ENCODE measurements around the gene CAMK1D.
A peak's percentile ranks its signal among the peaks of the same experiment; 100 is the strongest.
"Not testable (repeated sequence)": the region's sequence is repeated elsewhere in the genome, so short reads cannot be mapped to it uniquely, and the experiment has no call there.

Gene CAMK1D

DNA sequence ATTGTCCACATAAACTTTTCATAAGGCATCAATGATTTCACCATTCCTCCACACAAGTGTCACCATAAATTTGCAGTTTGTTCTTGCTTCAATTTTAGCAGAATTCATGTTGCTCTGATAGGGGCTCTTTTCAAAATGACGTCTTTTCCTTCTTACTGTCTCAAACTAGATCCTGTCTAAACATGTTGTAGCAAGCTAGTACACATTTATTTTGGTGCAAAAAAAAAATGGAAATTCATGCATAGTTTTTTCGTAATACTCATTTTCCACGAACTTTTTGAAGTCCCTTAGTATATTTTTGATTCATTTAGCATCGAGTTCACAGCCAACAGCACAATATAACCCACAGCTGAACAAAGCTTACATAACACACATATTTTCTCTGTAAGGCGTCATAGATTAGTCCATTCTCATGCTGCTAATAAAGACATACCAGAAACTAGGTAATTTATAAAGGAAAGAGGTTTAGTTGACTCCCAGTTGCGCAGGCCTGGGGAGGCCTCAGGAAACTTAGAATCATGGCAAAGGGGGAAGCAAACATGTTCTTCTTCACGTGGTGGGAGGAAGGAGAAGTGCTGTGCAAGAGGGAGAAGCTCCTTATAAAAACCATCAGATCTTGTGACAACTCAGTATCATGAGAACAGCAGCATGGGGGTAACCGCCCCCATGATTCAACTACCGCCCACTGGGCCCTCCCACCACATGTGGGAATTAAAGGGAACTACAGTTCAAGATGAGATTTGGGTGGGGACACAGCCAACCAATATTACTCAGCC, 350.6 kb downstream of the CAMK1D start:
- no peak for DNase-seq (ENCODE audit: low read depth in 2 of 2)

GRCh38 chr10:12700557-12700874, 351.2 kb downstream of the CAMK1D start:
- no peak for DNase-seq (ENCODE audit: low read depth in 2 of 2)

DNA sequence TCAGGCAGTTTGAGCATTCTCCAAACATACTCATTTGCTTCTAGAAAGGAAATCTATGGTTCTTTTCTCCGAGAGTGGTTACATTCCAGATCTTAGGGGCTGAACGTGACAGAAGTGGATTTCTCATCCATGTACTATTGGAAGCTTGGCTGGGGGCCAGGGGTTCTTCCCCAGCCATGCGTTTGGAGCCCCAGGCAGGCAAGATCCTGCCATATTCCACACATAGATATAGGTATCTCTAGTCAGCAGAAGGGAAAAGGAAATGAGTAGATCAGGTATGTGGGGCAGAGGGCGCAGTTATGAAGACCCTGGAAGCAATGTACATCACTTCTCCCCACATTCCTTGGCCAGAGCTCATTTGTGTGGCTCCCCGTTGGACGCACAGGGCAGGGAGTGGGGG, 352.3 kb downstream of the CAMK1D start:
- DNase-seq (ENCODE audit: low read depth in 2 of 2), result peak in 1 of 2 experiments; percentile 37

GRCh38 chr10:12702215-12702770, 352.9 kb downstream of the CAMK1D start:
- no peak for DNase-seq (ENCODE audit: low read depth in 2 of 2)

DNA sequence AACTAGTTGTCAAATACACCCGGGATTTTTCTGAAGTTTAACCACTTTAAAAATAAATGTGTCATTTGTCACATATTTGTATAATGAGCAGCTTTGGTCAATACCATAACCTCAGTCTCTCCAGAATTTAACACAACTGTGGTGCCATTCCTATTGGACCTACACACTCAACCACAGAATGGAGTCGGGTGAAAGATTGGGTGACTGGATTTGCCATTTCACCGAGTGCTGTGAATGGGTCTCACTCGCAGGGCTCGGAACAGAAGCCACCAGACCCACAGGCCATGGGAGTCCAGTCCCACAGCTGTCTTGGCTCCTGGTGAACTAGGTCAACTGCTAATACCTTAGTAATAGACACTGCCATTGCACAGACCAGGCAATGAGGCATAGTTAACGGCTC, 353.8 kb downstream of the CAMK1D start:
- no peak for DNase-seq (ENCODE audit: low read depth in 2 of 2)

DNA sequence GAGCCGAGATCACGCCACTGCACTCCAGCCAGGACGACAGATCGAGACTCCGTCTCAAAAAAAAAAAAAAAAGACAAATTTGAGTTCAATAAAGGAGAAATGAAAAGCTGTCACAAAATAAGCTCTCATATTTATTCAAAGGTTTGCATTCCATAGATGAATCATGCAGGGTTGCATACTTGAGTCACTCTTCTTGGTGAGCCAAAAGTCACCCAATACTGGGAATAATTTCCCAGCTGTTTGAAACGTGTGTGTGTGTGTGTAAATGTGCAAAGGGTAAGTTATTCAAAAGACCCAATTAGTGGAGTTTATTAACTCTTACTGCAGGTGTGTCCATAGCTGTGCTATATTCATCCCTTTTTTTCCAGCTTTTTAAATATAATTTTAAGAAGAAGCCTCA, 354.5 kb downstream of the CAMK1D start:
- peak; percentile 68 to 71 for DNase-seq (ENCODE audit: low read depth in 2 of 2)

- DNase-seq (ENCODE audit: low read depth in 2 of 2), result no peak
Measured at GRCh38 chr10:12704488-12704887, 355.1 kb downstream of the CAMK1D start.

GRCh38 chr10:12705943-12706342, 356.6 kb downstream of the CAMK1D start:
- DNase-seq (ENCODE audit: low read depth in 2 of 2), result no peak

GRCh38 chr10:12707461-12708185, 358.3 kb downstream of the CAMK1D start:
- peak; percentile 78 to 85 for DNase-seq (ENCODE audit: low read depth in 2 of 2)

- no peak for DNase-seq (ENCODE audit: low read depth in 2 of 2)
Measured at GRCh38 chr10:12709000-12709401, 359.7 kb downstream of the CAMK1D start.

GRCh38 chr10:12709521-12709963, 360.2 kb downstream of the CAMK1D start:
- DNase-seq (ENCODE audit: low read depth in 2 of 2), result no peak

DNA sequence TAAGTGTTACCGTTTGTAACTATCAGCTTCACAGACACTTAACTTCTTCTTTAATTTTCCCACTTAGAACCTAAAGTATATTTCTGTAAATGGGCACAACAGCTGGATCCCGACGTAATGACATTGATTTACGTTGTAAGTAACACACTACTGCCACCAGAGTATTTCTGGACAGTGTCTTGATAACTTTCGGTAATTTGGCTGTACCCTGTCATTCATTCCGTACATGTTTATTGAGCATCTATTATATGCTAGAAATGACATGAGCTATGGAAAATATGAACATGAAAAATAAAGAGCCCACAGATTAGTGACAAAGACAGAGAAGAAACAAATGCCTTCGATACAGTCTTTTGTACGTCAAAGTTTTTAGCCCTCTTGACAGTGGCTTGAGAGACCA, 360.8 kb downstream of the CAMK1D start:
- DNase-seq (ENCODE audit: low read depth in 2 of 2), result no peak

DNA sequence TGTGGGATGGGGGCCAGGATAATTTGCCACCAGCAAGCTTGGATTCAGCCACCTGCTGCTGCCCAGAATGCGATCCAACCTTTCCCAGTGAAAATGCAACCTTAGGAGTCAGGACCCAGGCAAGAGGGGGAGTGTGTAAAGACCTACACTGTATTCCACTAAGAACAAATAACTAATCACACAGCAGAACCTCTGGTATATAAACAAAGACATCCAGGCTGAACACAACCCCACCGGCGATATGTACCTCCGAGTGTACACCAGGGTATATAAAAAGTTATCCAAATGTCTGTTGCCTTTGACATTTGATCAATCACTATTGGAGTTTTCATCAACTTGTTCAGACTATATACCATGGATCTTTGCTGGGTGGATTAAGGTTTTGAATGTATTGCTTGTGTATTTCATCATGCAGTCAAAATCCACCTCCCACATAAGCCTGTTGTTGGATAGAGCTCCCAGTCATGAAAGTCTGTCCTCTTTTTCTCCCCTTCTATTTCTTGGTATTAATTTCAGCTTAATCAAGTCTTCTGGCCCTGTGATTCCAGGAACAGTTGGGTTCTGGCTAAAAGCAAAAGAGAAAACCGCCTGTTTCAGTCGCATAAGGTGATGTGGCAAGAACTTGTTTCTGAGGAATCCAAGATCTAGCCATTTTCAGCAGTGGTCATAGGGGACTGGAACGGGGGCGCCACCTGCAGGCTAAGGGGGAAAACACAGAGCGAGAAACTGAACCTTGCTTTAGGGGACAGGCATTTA, 361.4 kb downstream of the CAMK1D start:
- DNase-seq (ENCODE audit: low read depth in 2 of 2), result peak; percentile 64 to 68

DNA sequence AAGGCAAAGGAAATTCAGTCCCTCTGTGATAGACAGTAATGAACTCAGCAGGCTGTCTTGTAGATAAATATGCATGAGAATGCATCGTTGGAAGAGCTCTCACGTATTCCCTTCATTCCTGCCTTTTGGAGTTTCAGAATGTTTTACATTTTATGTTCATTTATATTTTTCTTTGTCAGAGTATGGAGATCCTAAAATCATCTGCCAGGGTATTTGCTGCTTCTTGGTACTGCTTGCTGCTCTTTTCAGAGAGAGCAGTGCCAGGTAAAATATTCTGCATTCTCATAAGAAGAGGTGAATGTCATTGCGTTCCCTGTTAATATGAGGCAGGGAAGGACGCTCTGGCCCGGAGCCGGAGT, 362.0 kb downstream of the CAMK1D start:
- no peak for DNase-seq (ENCODE audit: low read depth in 2 of 2)

GRCh38 chr10:12712293-12712983, 363.1 kb downstream of the CAMK1D start:
- DNase-seq (ENCODE audit: low read depth in 2 of 2), result no peak

GRCh38 chr10:12712984-12713316, 363.6 kb downstream of the CAMK1D start:
- DNase-seq (ENCODE audit: low read depth in 2 of 2), result not testable (repeated sequence)

- DNase-seq (ENCODE audit: low read depth in 2 of 2), result no peak
Measured at GRCh38 chr10:12716042-12716441, 366.7 kb downstream of the CAMK1D start.

DNA sequence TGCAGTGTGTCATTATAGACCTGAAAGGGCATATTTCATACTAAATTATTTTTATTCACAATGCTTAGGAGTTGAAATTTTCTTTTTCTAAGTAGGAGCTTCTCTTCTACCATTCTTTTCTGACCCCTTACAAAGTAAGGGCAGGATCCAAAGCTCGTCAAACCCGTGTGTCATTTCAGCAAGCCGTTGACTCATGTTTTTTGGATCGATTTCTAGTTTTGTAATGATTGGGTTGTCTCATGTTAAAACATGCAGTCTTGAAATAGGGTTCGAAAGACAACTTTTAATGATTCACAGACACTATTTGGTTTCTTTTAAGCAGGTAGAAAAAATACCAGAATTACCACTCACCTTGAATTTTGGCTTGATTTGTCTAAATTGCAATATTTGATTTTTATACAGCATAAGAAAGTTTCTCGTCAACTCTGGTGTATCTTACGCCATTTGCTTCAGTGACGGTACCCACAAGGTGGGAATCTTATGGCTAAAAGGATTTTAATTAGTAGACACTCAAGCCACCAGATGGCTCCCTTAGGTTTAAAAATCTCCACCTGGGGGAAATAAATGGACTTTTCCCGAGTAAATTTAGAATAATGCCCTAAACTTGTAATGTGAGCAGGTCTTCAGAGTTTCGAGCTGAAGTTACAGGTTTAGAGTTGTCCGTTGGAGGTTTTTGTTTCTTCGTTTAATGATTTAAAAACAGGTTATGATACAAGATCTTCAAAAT, 368.8 kb downstream of the CAMK1D start:
- DNase-seq (ENCODE audit: low read depth in 2 of 2), result no peak

DNA sequence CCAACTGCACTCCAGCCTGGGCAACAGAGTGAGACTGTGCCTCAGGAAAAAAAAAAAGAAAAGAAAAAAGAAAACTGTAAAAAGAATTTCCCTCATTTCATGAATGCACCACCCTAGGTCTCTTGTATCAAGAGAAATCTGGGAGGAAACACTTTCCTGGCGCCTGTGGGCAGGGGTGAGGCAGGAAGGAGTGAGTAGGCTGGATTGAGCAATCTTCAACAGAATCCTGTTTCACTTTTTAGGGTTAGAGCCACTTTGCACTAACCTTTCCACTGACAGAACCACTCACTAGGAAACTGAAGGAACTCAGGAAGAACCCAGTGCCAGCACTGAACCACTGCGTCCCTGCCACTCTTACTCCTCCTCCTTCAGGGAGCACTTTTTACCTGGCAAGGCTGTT, 370.0 kb downstream of the CAMK1D start:
- DNase-seq (ENCODE audit: low read depth in 2 of 2), result no peak

- DNase-seq (ENCODE audit: low read depth in 2 of 2), result no peak
Measured at GRCh38 chr10:12720217-12720981, 371.1 kb downstream of the CAMK1D start.
